GM23338 (cell line): ENCODE data around the gene ZNF580. TPM values are rescaled to one million over a fixed set of nuclear protein-coding genes. Genes with fewer than 3 reads are reported as not detected.
A peak's percentile ranks its signal among the peaks of the same experiment; 100 is the strongest.

Experiments
- ATAC-seq: fragments of 200-7000 bp; cut with Tn5 transposase; 3 replicates; pipeline ENCODE4 v1.9.1; 2020
- DNase-seq: peaks from one replicate; pipeline ENCODE4 v3.0.0-alpha.2; 2015; ENCODE audit warnings: low spot score
- H2AFZ ChIP-seq: fragments of 200-600 bp; sonication (generic); 2 replicates; pipeline ENCODE4 v1.8.0; 2016; ENCODE audit warnings: antibody characterized with exemption, mild to moderate bottlenecking, moderate library complexity
- H3F3A ChIP-seq: fragments of 200-600 bp; sonication (generic); replicated peaks from 2 replicates; pipeline ENCODE4 v1.8.0; 2017; ENCODE audit warnings: antibody characterized with exemption, mixed run types, low read depth
- H3K27ac ChIP-seq: fragments of 200-600 bp; sonication (generic); 2 replicates; pipeline ENCODE4 v1.6.1; 2016; ENCODE audit warnings: low read depth
- H3K27me3 ChIP-seq: fragments of 200-600 bp; sonication (generic); 2 replicates; pipeline ENCODE4 v1.8.0; 2016; ENCODE audit warnings: mild to moderate bottlenecking, mixed run types, moderate library complexity; ENCODE audit not compliant: insufficient read depth
- H3K36me3 ChIP-seq: fragments of 200-600 bp; sonication (generic); 2 replicates; pipeline ENCODE4 v1.8.0; 2016; ENCODE audit warnings: mild to moderate bottlenecking; ENCODE audit not compliant: insufficient read depth
- H3K4me1 ChIP-seq: fragments of 200-600 bp; sonication (generic); 2 replicates; pipeline ENCODE4 v1.8.0; 2016; ENCODE audit warnings: mild to moderate bottlenecking, moderate library complexity; ENCODE audit not compliant: insufficient read depth
- H3K4me2 ChIP-seq: fragments of 200-600 bp; sonication (generic); 2 replicates; pipeline ENCODE4 v1.7.1; 2017; ENCODE audit warnings: mixed run types
- H3K4me3 ChIP-seq: fragments of 200-600 bp; sonication (generic); 2 replicates; pipeline ENCODE4 v1.6.1; 2016; ENCODE audit warnings: mixed run types
- H3K79me2 ChIP-seq: fragments of 200-600 bp; sonication (generic); replicated peaks from 2 replicates; pipeline ENCODE4 v1.8.0; 2017; ENCODE audit warnings: mild to moderate bottlenecking; ENCODE audit not compliant: insufficient read depth
- H3K9me2 ChIP-seq: fragments of 200-600 bp; sonication (generic); 2 replicates; pipeline ENCODE4 v1.8.0; 2017; ENCODE audit not compliant: insufficient read depth
- H4K20me1 ChIP-seq: fragments of 200-600 bp; sonication (generic); replicated peaks from 2 replicates; pipeline ENCODE4 v1.8.0; 2017; ENCODE audit warnings: mild to moderate bottlenecking; ENCODE audit not compliant: insufficient read depth
- H3K27ac Mint-ChIP-seq: 2 replicates; pipeline ENCODE4 v1.8.0; 2020; ENCODE audit warnings: inconsistent platforms, mild to moderate bottlenecking, moderate library complexity, mixed read lengths
- H3K27me3 Mint-ChIP-seq: 3 replicates; pipeline ENCODE4 v1.8.0; 2022; ENCODE audit warnings: low read depth, mild to moderate bottlenecking, moderate library complexity, mixed read lengths, inconsistent platforms; ENCODE audit not compliant: insufficient read depth, poor library complexity
- H3K36me3 Mint-ChIP-seq: 3 replicates; pipeline ENCODE4 v1.8.0; 2021; ENCODE audit warnings: low read depth, mild to moderate bottlenecking, inconsistent platforms, moderate library complexity, mixed read lengths
- H3K4me1 Mint-ChIP-seq: 3 replicates; pipeline ENCODE4 v1.8.0; 2020; ENCODE audit warnings: mild to moderate bottlenecking, inconsistent platforms, mixed read lengths
- H3K4me3 Mint-ChIP-seq: 3 replicates; pipeline ENCODE4 v1.8.0; 2021; ENCODE audit warnings: moderate library complexity, mild to moderate bottlenecking, inconsistent platforms, mixed read lengths
- H3K9me3 Mint-ChIP-seq: 3 replicates; pipeline ENCODE4 v1.8.0; 2020; ENCODE audit warnings: moderate library complexity, mild to moderate bottlenecking, inconsistent platforms, mixed read lengths
- CREB1 ChIP-seq: fragments of 250-450 bp; sonication (Bioruptor Pico); IDR thresholded peaks from 2 replicates; pipeline ENCODE4 v1.5.0; 2020; ENCODE audit warnings: low read depth, mild to moderate bottlenecking, moderate library complexity
- EZH2 ChIP-seq: fragments of 200-600 bp; sonication (generic); IDR thresholded peaks from one replicate; pipeline ENCODE4 v1.8.0; 2017; ENCODE audit warnings: antibody characterized with exemption, mild to moderate bottlenecking, low read depth; ENCODE audit not compliant: unreplicated experiment
- EZH2phosphoT487 ChIP-seq: fragments of 200-600 bp; sonication (generic); IDR thresholded peaks from one replicate; pipeline ENCODE4 v1.8.1; 2018; ENCODE audit warnings: antibody characterized with exemption; ENCODE audit not compliant: unreplicated experiment
- JUNB ChIP-seq: IDR thresholded peaks from one replicate; pipeline ENCODE4 v1.6.1; 2016; ENCODE audit warnings: antibody characterized with exemption; ENCODE audit not compliant: unreplicated experiment
- STAT1 ChIP-seq: IDR thresholded peaks from one replicate; pipeline ENCODE4 v1.6.1; 2016; ENCODE audit warnings: antibody characterized with exemption; ENCODE audit not compliant: unreplicated experiment
- ZNF331 ChIP-seq: fragments of 250-450 bp; sonication (Bioruptor Pico); IDR thresholded peaks from 2 replicates; pipeline ENCODE4 v1.5.0; 2020; ENCODE audit warnings: low read depth, mild to moderate bottlenecking, moderate library complexity
- polyA plus RNA-seq: library from polyadenylated mRNA; unstranded; fragments of >200 nt; fragmentation: Nextera tagmentation; extraction: Ambion mirVana; gene quantifications from 2 replicates; pipeline ENCODE4 v1.2.1, GENCODE V29; 2016
- total RNA-seq: library from RNA; depleted of rRNA; stranded (reverse); fragments of >200 nt; shearing (Covaris generic); gene quantifications from 2 replicates; pipeline ENCODE4 v1.2.3, GENCODE V29; 2014
- TF ChIP-seq, protein P1 (sequence below): IDR thresholded peaks from 2 replicates; pipeline ENCODE4 v1.6.1; 2016; ENCODE audit warnings: antibody characterized with exemption

The ZNF580 gene
- total and polyA plus RNA-seq, 2 experiments from 2014 or later = 18.7 to 23.6 TPM

DNA sequence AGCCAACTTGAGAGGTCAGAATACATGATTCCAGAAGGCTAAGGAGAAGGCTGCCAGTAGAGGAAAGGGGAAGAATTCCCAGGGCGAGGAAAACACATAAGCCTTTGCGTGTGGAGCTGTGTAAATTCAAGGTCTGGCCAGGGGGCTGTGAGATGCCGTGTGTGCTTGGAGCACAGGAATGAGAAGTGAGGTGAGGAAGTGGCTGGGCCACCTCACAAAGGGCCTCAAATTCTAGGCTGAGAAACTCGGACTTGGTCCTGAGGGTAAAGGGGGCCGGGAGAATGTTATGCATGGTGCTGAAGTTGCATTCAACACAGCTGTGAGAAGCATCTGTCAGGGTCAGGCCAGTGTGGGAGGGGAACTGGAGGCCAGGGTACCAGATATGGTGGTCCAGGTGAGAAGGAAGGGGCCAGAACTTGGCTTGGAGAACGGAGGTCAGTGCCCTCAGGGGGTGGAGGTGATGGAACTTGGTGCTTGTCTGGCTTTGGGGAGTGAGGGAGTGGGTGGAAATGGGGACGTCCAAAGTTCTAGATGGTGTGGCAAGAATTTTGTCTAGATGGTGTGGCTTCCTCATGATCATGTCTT is 4.9 kb upstream of the ZNF580 start:
- peaks cover 17% of the 10 kb centered on the region for H3K79me2 ChIP-seq

DNA sequence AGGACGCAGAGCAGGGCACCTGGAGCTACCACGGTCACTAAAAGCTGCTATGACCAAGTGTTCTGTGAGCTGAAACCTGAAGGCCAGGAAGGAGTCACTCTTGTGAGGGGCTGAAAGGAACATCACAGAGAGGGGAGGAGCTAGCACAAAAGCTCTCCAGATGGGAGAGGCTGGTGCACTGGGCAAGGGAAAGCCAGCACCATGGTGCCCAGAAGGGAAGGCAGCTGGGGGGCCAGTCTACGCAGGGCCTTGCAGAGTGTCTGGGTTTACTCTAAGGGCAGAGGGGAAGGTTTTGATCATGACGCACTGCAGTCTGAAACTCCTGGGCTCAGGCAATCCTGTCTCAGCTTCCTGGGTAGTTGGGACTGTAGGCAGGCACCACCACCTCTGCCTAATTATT is 4.1 kb upstream of the ZNF580 start:
- Histone ChIP-seq H3K27ac (no peak overlapping the region), H3K4me3 (no peak overlapping the region), H3K36me3 (no peaks in the 10 kb centered on the region), H2AFZ (no peak overlapping the region), H4K20me1 (peaks cover 5% of the 10 kb centered on the region; the same call in 1 of the 2 replicates), H3F3A (peaks cover 30% of the 10 kb centered on the region), H3K79me2 (peaks cover 17% of the 10 kb centered on the region), H3K9me2 (peaks cover 3% of the 10 kb centered on the region; the same call in 1 of the 2 replicates), H3K4me2 (no peak overlapping the region), H3K27me3 (no peaks in the 10 kb centered on the region), H3K4me1 (peaks cover 9% of the 10 kb centered on the region)
- H3K27ac Mint-ChIP-seq = no peak overlapping the region
- peaks cover 30% of the 10 kb centered on the region for H3K4me1 Mint-ChIP-seq
- peak overlapping the region; percentile 100 for H3K4me3 Mint-ChIP-seq
- H3K9me3 Mint-ChIP-seq = peaks cover 11% of the 10 kb centered on the region
- ATAC-seq (no peak), DNase-seq (no peak)
- peaks cover 20% of the 10 kb centered on the region for H3K36me3 Mint-ChIP-seq
- TF ChIP-seq STAT1 (no peak), EZH2 (no peak)
- TF ChIP-seq, protein P1, sequence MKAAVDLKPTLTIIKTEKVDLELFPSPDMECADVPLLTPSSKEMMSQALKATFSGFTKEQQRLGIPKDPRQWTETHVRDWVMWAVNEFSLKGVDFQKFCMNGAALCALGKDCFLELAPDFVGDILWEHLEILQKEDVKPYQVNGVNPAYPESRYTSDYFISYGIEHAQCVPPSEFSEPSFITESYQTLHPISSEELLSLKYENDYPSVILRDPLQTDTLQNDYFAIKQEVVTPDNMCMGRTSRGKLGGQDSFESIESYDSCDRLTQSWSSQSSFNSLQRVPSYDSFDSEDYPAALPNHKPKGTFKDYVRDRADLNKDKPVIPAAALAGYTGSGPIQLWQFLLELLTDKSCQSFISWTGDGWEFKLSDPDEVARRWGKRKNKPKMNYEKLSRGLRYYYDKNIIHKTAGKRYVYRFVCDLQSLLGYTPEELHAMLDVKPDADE = no peak
- peaks cover 27% of the 10 kb centered on the region for H3K27me3 Mint-ChIP-seq

More for the DNA sequence above, 4.9 kb upstream of the ZNF580 start:
- H3K4me3 Mint-ChIP-seq = peak overlapping the region; percentile 100
- peak overlapping the region; percentile 84 for H3K4me3 ChIP-seq
- H3K9me3 Mint-ChIP-seq = peaks cover 11% of the 10 kb centered on the region
- H2AFZ ChIP-seq = no peak overlapping the region
- H3K36me3 ChIP-seq = no peaks in the 10 kb centered on the region
- peaks cover 5% of the 10 kb centered on the region; the same call in 1 of the 2 replicates for H4K20me1 ChIP-seq
- H3K27me3 Mint-ChIP-seq = peaks cover 24% of the 10 kb centered on the region
- H3K27ac ChIP-seq = no peak overlapping the region
- H3K27me3 ChIP-seq = no peaks in the 10 kb centered on the region
- H3K9me2 ChIP-seq = peaks cover 3% of the 10 kb centered on the region; the same call in 1 of the 2 replicates
- DNase-seq (no peak), ATAC-seq (no peak)
- H3K4me1 Mint-ChIP-seq = peaks cover 30% of the 10 kb centered on the region
- H3K36me3 Mint-ChIP-seq = peaks cover 20% of the 10 kb centered on the region
- peaks cover 9% of the 10 kb centered on the region for H3K4me1 ChIP-seq
- no peak for TF ChIP-seq ZNF331 (CRISPR knock-in tag)
- peak overlapping the region; percentile 98 for H3K4me2 ChIP-seq
- H3F3A ChIP-seq = peaks cover 25% of the 10 kb centered on the region
- 0 out of 2 replicates have a peak overlapping the region, but pooled peaks have one; percentile 99 for H3K27ac Mint-ChIP-seq

GRCh38 chr19:55637534-55637933 is 3.3 kb upstream of the ZNF580 start:
- Histone ChIP-seq H3K9me2 (peaks cover 3% of the 10 kb centered on the region; the same call in 1 of the 2 replicates), H3K27ac (no peak overlapping the region), H4K20me1 (peaks cover 5% of the 10 kb centered on the region; the same call in 1 of the 2 replicates), H3K4me1 (peaks cover 9% of the 10 kb centered on the region), H2AFZ (no peak overlapping the region), H3K79me2 (peaks cover 17% of the 10 kb centered on the region), H3F3A (peaks cover 30% of the 10 kb centered on the region), H3K4me2 (no peak overlapping the region), H3K4me3 (no peak overlapping the region), H3K27me3 (no peaks in the 10 kb centered on the region), H3K36me3 (no peaks in the 10 kb centered on the region)
- Mint-ChIP-seq H3K27ac (no peak overlapping the region), H3K9me3 (peaks cover 11% of the 10 kb centered on the region), H3K36me3 (peaks cover 20% of the 10 kb centered on the region), H3K4me3 (peak overlapping the region; percentile 1; the same call in 2 of the 3 replicates), H3K4me1 (peaks cover 25% of the 10 kb centered on the region), H3K27me3 (peaks cover 31% of the 10 kb centered on the region)
- no peak for DNase-seq
- TF ChIP-seq STAT1 = no peak
- TF ChIP-seq EZH2phosphoT487 = no peak
- TF ChIP-seq ZNF331 (CRISPR knock-in tag) = no peak
- no peak for TF ChIP-seq CREB1 (CRISPR knock-in tag)
- TF ChIP-seq, protein P1 = no peak
- no peak for TF ChIP-seq JUNB
- no peak for ATAC-seq
